HG02759 (cell line): Measurements from ENCODE around the gene HSFX2.
"Not testable (repeated sequence)": the region's sequence is repeated elsewhere in the genome, so short reads cannot be mapped to it uniquely, and the experiment has no call there.

ENCODE experiments used
- ATAC-seq: cut with Tn5 transposase; IDR thresholded peaks from one replicate; pipeline ENCODE4 v1.9.1; 2021; ENCODE audit warnings: mild to moderate bottlenecking, moderate library complexity; ENCODE audit not compliant: unreplicated experiment

HSFX2 gene

GRCh38 chrX:149590993-149591392 lies 4.1 kb downstream of the HSFX2 start:
- not testable (repeated sequence) for ATAC-seq

GRCh38 chrX:149587359-149587758 lies 7.8 kb downstream of the HSFX2 start, which contains the start of gene MAGEA9B:
MAGEA9B (minus strand) TSS chrX:149587459; CDS start chrX:149583179, 4,280 bp downstream.
- ATAC-seq, result not testable (repeated sequence)

GRCh38 chrX:149585631-149586030 lies 9.5 kb downstream of the HSFX2 start:
- not testable (repeated sequence) for ATAC-seq

GRCh38 chrX:149573456-149573855 lies 21.7 kb downstream of the HSFX2 start:
- ATAC-seq, result peak; percentile 100

- no peak for ATAC-seq
Measured at GRCh38 chrX:149572743-149573142, 22.4 kb downstream of the HSFX2 start.

- no peak for ATAC-seq
Measured at GRCh38 chrX:149571770-149572169, 23.3 kb downstream of the HSFX2 start.

- no peak for ATAC-seq
Measured at GRCh38 chrX:149570668-149571067, 24.4 kb downstream of the HSFX2 start.

- ATAC-seq, result no peak
Measured at GRCh38 chrX:149569770-149570169, 25.3 kb downstream of the HSFX2 start.

GRCh38 chrX:149568701-149569296 lies 26.3 kb downstream of the HSFX2 start:
- ATAC-seq, result no peak

- no peak for ATAC-seq
Measured at GRCh38 chrX:149567621-149568417, 27.3 kb downstream of the HSFX2 start.

GRCh38 chrX:149563359-149563758 lies 31.8 kb downstream of the HSFX2 start:
- no peak for ATAC-seq

- not testable (repeated sequence) for ATAC-seq
Measured at GRCh38 chrX:149555251-149555650, 39.9 kb downstream of the HSFX2 start.

- ATAC-seq, result not testable (repeated sequence)
Measured at GRCh38 chrX:149551939-149552248, 43.2 kb downstream of the HSFX2 start.

GRCh38 chrX:149551245-149551938 lies 43.7 kb downstream of the HSFX2 start:
- peak; percentile 51 for ATAC-seq

GRCh38 chrX:149550454-149550853 lies 44.7 kb downstream of the HSFX2 start:
- ATAC-seq, result not testable (repeated sequence)

GRCh38 chrX:149549701-149550100 lies 45.4 kb downstream of the HSFX2 start, which contains the start of gene HSFX3:
HSFX3 (minus strand) TSS chrX:149549924; CDS start chrX:149549852, 72 bp downstream.
- ATAC-seq, result not testable (repeated sequence)

- not testable (repeated sequence) for ATAC-seq
Measured at GRCh38 chrX:149547782-149548181, 47.3 kb downstream of the HSFX2 start.

- ATAC-seq, result not testable (repeated sequence)
Measured at GRCh38 chrX:149546962-149547361, 48.2 kb downstream of the HSFX2 start.

GRCh38 chrX:149545545-149546543 lies 49.3 kb downstream of the HSFX2 start:
- ATAC-seq, result peak; percentile 59
